SK-N-MC (cell line): Measurements from ENCODE around the gene SULF2.

Experiments used
- EZH2 ChIP-seq: fragments of 200-600 bp; sonication (generic); IDR thresholded peaks from one replicate; pipeline ENCODE4 v1.6.1; 2017; ENCODE audit warnings: antibody characterized with exemption
- FOXP2 ChIP-seq: optimal IDR thresholded peaks from 2 replicates; pipeline ENCODE3; 2011; ENCODE audit warnings: mild to moderate bottlenecking, moderate library complexity; ENCODE audit not compliant: insufficient read depth; ENCODE audit errors: extremely low read length, control extremely low read depth
- POLR2AphosphoS5 ChIP-seq: IDR thresholded peaks from 2 replicates; pipeline ENCODE4 v1.6.1; 2012; ENCODE audit warnings: mild to moderate bottlenecking, low read depth, low read length, borderline replicate concordance

DNA sequence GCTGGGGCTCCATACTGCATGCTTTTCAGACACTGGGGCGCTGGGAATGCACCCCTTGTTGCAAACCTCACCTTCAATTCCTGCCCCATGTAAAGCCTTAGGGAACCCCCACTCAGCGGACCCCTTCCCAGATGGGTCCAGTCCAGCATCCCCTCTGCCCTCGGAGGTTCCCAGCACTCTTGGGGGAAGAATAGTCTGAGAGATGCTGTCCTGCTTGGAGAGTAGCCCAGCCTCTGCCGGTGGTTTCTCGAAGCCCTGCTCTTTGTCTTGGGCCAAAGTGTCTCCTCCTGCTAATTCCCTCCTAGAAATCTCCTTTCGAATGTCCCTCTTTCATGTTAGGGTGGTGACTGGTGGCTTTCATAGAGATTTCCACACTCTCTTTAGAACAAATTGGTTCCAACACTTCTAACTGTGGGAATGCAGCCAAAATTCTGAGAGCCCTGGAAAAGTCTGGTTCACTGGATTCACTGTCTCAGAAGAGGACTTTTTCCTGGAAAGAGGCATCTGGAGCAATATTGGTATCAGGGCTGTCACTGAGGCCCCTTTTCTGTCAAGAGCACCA lies 24.9 kb upstream of the SULF2 start:
- no peak for TF ChIP-seq EZH2
- TF ChIP-seq POLR2AphosphoS5: no peak
- no peak for TF ChIP-seq FOXP2
